Endothelial cell of umbilical vein (primary cell): ENCODE measurements around the gene SNIP1.

ENCODE experiments used
- EZH2 ChIP-seq: IDR thresholded peaks from 2 replicates; pipeline ENCODE4 v1.6.1; 2012; ENCODE audit warnings: borderline replicate concordance, low read depth, mild to moderate bottlenecking, moderate library complexity, low read length, inconsistent platforms; ENCODE audit not compliant: severe bottlenecking
- FOS ChIP-seq: IDR thresholded peaks from 2 replicates; pipeline ENCODE4 v1.6.1; 2011; ENCODE audit warnings: mild to moderate bottlenecking, low read length, moderate library complexity, borderline replicate concordance; ENCODE audit not compliant: insufficient read depth
- GATA2 ChIP-seq: IDR thresholded peaks from 2 replicates; pipeline ENCODE4 v1.7.0; 2011; ENCODE audit warnings: low read depth, mild to moderate bottlenecking, moderate library complexity, mixed read lengths, low read length; ENCODE audit not compliant: insufficient read length, insufficient read depth
- MAX ChIP-seq: IDR thresholded peaks from 2 replicates; pipeline ENCODE4 v1.6.1; 2011; ENCODE audit not compliant: insufficient read depth, insufficient read length
- MYC ChIP-seq: IDR thresholded peaks from one replicate; pipeline ENCODE4 v1.6.1; 2011; ENCODE audit warnings: mild to moderate bottlenecking, low read depth, low read length
- POLR2A ChIP-seq: IDR thresholded peaks from 2 replicates; pipeline ENCODE4 v1.6.1; 2012; ENCODE audit warnings: low read depth, mild to moderate bottlenecking, control low read depth, low read length
- POLR2AphosphoS5 ChIP-seq: IDR thresholded peaks from 2 replicates; pipeline ENCODE4 v1.6.1; 2012; ENCODE audit warnings: low read depth, mild to moderate bottlenecking, control low read depth, low read length, moderate library complexity; ENCODE audit not compliant: insufficient read depth
- TF ChIP-seq, protein P1 (sequence below), 2 donors: IDR thresholded peaks; 1 replicate in 1 of 2; 2 replicates in 1 of 2; pipeline ENCODE4 v1.5.1; 2011; ENCODE audit warnings: low read length in 2 of 2, mild to moderate bottlenecking in 2 of 2, moderate library complexity in 2 of 2, control low read depth in 1 of 2, inconsistent platforms in 1 of 2, low read depth in 1 of 2; ENCODE audit not compliant: insufficient read depth in 1 of 2; ENCODE audit errors: extremely low read depth in 1 of 2

- TF ChIP-seq POLR2A (no peak), EZH2 (no peak), POLR2AphosphoS5 (no peak), GATA2 (no peak), FOS (no peak), MYC (no peak), MAX (no peak)
- TF ChIP-seq, protein P1, sequence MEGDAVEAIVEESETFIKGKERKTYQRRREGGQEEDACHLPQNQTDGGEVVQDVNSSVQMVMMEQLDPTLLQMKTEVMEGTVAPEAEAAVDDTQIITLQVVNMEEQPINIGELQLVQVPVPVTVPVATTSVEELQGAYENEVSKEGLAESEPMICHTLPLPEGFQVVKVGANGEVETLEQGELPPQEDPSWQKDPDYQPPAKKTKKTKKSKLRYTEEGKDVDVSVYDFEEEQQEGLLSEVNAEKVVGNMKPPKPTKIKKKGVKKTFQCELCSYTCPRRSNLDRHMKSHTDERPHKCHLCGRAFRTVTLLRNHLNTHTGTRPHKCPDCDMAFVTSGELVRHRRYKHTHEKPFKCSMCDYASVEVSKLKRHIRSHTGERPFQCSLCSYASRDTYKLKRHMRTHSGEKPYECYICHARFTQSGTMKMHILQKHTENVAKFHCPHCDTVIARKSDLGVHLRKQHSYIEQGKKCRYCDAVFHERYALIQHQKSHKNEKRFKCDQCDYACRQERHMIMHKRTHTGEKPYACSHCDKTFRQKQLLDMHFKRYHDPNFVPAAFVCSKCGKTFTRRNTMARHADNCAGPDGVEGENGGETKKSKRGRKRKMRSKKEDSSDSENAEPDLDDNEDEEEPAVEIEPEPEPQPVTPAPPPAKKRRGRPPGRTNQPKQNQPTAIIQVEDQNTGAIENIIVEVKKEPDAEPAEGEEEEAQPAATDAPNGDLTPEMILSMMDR (IDR thresholded peaks at IDR 0.05; ENCODE audit: extremely low read depth in 1 of 2, insufficient read depth in 1 of 2, low read depth in 1 of 2, low read length in 2 of 2), result no peak
Observed at GRCh38 chr1:37519613-37520012, 34.5 kb downstream of the SNIP1 start.
